Prostate gland (tissue), 2 donors: ENCODE results near the gene MED27. TPM values are rescaled to one million over a fixed set of nuclear protein-coding genes. Genes with fewer than 3 reads are reported as not detected.
A peak's percentile ranks its signal among the peaks of the same experiment; 100 is the strongest.

ENCODE experiments used
- DNase-seq: peaks from one replicate; pipeline ENCODE4 v3.0.0-alpha.2; 2019; ENCODE audit warnings: low spot score
- H3K27ac ChIP-seq, 2 donors: fragments of 200-600 bp; sonication (generic); 2 replicates each; pipeline ENCODE4 v1.5.1; 2017 to 2019
- H3K27me3 ChIP-seq: fragments of 200-600 bp; sonication (generic); replicated peaks from 2 replicates; pipeline ENCODE4 v1.5.1; 2019; ENCODE audit not compliant: insufficient read depth
- H3K36me3 ChIP-seq, 2 donors: fragments of 200-600 bp; sonication (generic); 1 replicate in 1 of 2; 2 replicates in 1 of 2; pipeline versions ENCODE4 v1.5.1 to v1.8.1; 2017 to 2019
- H3K4me1 ChIP-seq: fragments of 200-600 bp; sonication (generic); replicated peaks from 2 replicates; pipeline ENCODE4 v1.5.1; 2019
- H3K4me3 ChIP-seq, 2 donors: fragments of 200-600 bp; sonication (generic); 2 replicates each; pipeline ENCODE4 v1.5.1; 2017 to 2019
- H3K9me3 ChIP-seq: fragments of 200-600 bp; sonication (generic); 2 replicates; pipeline ENCODE4 v1.5.1; 2017
- CTCF ChIP-seq, 4 experiments: fragments of 200-600 bp in 2 of 4; fragments of 450-650 bp in 2 of 4; sonication (generic) in 2 of 4; IDR thresholded peaks; 1 replicate in 3 of 4; 2 replicates in 1 of 4; pipeline ENCODE4 v1.5.1; 2016 to 2019; ENCODE audit warnings: antibody characterized with exemption in 4 of 4, mild to moderate bottlenecking in 2 of 4, moderate library complexity in 2 of 4
- POLR2A ChIP-seq: fragments of 450-650 bp; IDR thresholded peaks from one replicate; pipeline ENCODE4 v1.6.1; 2016; ENCODE audit warnings: antibody characterized with exemption, mild to moderate bottlenecking
- POLR2AphosphoS5 ChIP-seq: sonication (generic); formaldehyde crosslinking; IDR thresholded peaks from one replicate; pipeline ENCODE4 v1.6.1; 2017; ENCODE audit warnings: antibody characterized with exemption
- WGBS: methylation state at CpG from one replicate; pipeline ENCODE4 v1.1.5; 2018; 5-methylcytosine and 5-hydroxymethylcytosine counted together
- intact Hi-C: fragments of 100-400 bp; cut with DNase I; formaldehyde crosslinking; loops from one replicate; pipeline ENCODE4 v1.14.2; 2022
- total RNA-seq, 2 donors: library from RNA; depleted of rRNA; stranded (reverse); fragments of >200 nt; gene quantifications; one replicate each; pipeline ENCODE4 v1.1.0, GENCODE V29; 2016

Gene MED27
- 10 to 100 TPM; 17.4 to 22.7 TPM for total RNA-seq

- no peak for TF ChIP-seq POLR2A
- peak; percentile 95 for TF ChIP-seq POLR2AphosphoS5
- Histone ChIP-seq H3K27ac (peak within 1 kb of the TSS; percentile 59 to 66), H3K27me3 (no peaks in the 10 kb centered on the region), H3K36me3 (no peaks in the 10 kb centered on the region), H3K4me3 (peak within 1 kb of the TSS; percentile 60 to 65), H3K4me1 (peaks cover 10% of the 10 kb centered on the region), H3K9me3 (no peaks in the 10 kb centered on the region)
- DNase-seq = peak; percentile 91
- intact Hi-C loops = no loop called here
- WGBS = under 1% methylated on average over 36 of the region's 41 CpGs
These were observed at the start of gene MED27 for GRCh38 chr9:132079391-132080091. Gene MED27 (minus strand): TSS chr9:132079867. CDS start chr9:132079844, 23 bp downstream.

- intact Hi-C loops = no loop called here
These were observed 48.3 kb upstream of the MED27 start for GRCh38 chr9:132127888-132128534.

GRCh38 chr9:132126680-132127236, 47.1 kb upstream of the MED27 start:
- Histone ChIP-seq H3K9me3 (no peaks in the 10 kb centered on the region), H3K4me1 (no peaks in the 10 kb centered on the region), H3K27me3 (no peaks in the 10 kb centered on the region), H3K36me3 (no peaks in the 10 kb centered on the region), H3K4me3 (no peak overlapping the region), H3K27ac (no peak overlapping the region)
- intact Hi-C loops = no loop called here
- TF ChIP-seq POLR2AphosphoS5 (no peak), CTCF (IDR thresholded peaks at IDR 0.05) (no peak), POLR2A (no peak)
- DNase-seq = no peak
- whole genome bisulfite sequencing = 65% methylated on average over 13 of the region's 13 CpGs

More at GRCh38 chr9:132127888-132128534, 48.3 kb upstream of the MED27 start:
- H3K9me3 ChIP-seq = no peaks in the 10 kb centered on the region
- WGBS = 72% methylated on average over 15 of the region's 15 CpGs
- H3K27me3 ChIP-seq = no peaks in the 10 kb centered on the region
- H3K36me3 ChIP-seq = no peaks in the 10 kb centered on the region
- no peak overlapping the region for H3K27ac ChIP-seq
- no peaks in the 10 kb centered on the region for H3K4me1 ChIP-seq
- no peak for DNase-seq
- TF ChIP-seq POLR2A = no peak
- TF ChIP-seq POLR2AphosphoS5 = no peak
- no peak for TF ChIP-seq CTCF (IDR thresholded peaks at IDR 0.05)
- H3K4me3 ChIP-seq = no peak overlapping the region

- DNase-seq = no peak
- WGBS = 50% methylated on average over 20 of the region's 20 CpGs
- H3K27me3 ChIP-seq = no peaks in the 10 kb centered on the region
- intact Hi-C loops = no loop called here
- H3K4me1 ChIP-seq = no peaks in the 10 kb centered on the region
- H3K9me3 ChIP-seq = no peaks in the 10 kb centered on the region
- H3K27ac ChIP-seq = no peak overlapping the region
- no peak for TF ChIP-seq CTCF (IDR thresholded peaks at IDR 0.05)
- H3K4me3 ChIP-seq = no peak overlapping the region
- no peaks in the 10 kb centered on the region for H3K36me3 ChIP-seq
These were observed 46.4 kb upstream of the MED27 start for GRCh38 chr9:132125944-132126679.

GRCh38 chr9:132125361-132125760, 45.7 kb upstream of the MED27 start:
- 34% methylated on average over 7 of the region's 7 CpGs for WGBS
- no peaks in the 10 kb centered on the region for H3K36me3 ChIP-seq

More at GRCh38 chr9:132125361-132125760, 45.7 kb upstream of the MED27 start:
- H3K4me1 ChIP-seq = no peaks in the 10 kb centered on the region
- TF ChIP-seq POLR2AphosphoS5 (no peak), CTCF (IDR thresholded peaks at IDR 0.05) (no peak), POLR2A (no peak)
- no peaks in the 10 kb centered on the region for H3K9me3 ChIP-seq
- H3K4me3 ChIP-seq = no peak overlapping the region
- no peaks in the 10 kb centered on the region for H3K27me3 ChIP-seq
- intact Hi-C loops = no loop called here
- H3K27ac ChIP-seq = no peak overlapping the region
- no peak for DNase-seq
